H9 (cell line): ENCODE data around the gene HS2ST1. TPM values are rescaled to one million over a fixed set of nuclear protein-coding genes. Genes with fewer than 3 reads are reported as not detected.

ENCODE experiments used
- DNase-seq: peaks from one replicate; pipeline ENCODE4 v3.0.0-alpha.2; 2017
- H2AFZ ChIP-seq: one replicate; pipeline ENCODE4 v1.6.1; 2013; ENCODE audit warnings: mild to moderate bottlenecking, low read length, control low read depth, moderate library complexity
- H2AK5ac ChIP-seq: 2 replicates; pipeline ENCODE4 v1.6.1; 2013; ENCODE audit warnings: low read length, control low read depth, mixed read lengths; ENCODE audit not compliant: insufficient read length
- H2BK120ac ChIP-seq: one replicate; pipeline ENCODE4 v1.6.1; 2013; ENCODE audit warnings: low read depth, mild to moderate bottlenecking, low read length, control low read depth, inconsistent platforms; ENCODE audit not compliant: poor library complexity, severe bottlenecking
- H2BK12ac ChIP-seq: 2 replicates; pipeline ENCODE4 v1.6.1; 2013; ENCODE audit warnings: low read length, control low read depth, mixed read lengths, low read depth; ENCODE audit not compliant: insufficient read length
- H2BK15ac ChIP-seq: 2 replicates; pipeline ENCODE4 v1.6.1; 2013; ENCODE audit warnings: low read depth, low read length, control low read depth
- H2BK20ac ChIP-seq: one replicate; pipeline ENCODE4 v1.6.1; 2013; ENCODE audit warnings: low read depth, mild to moderate bottlenecking, low read length, control low read depth, inconsistent platforms; ENCODE audit not compliant: poor library complexity, severe bottlenecking
- H2BK5ac ChIP-seq: 2 replicates; pipeline ENCODE4 v1.6.1; 2013; ENCODE audit warnings: low read length, control low read depth, mixed read lengths; ENCODE audit not compliant: insufficient read length
- H3K14ac ChIP-seq: 2 replicates; pipeline ENCODE4 v1.6.1; 2013; ENCODE audit warnings: low read length, control low read depth; ENCODE audit not compliant: insufficient read depth
- H3K18ac ChIP-seq: 2 replicates; pipeline ENCODE4 v1.6.1; 2013; ENCODE audit warnings: low read depth, mild to moderate bottlenecking, mixed read lengths, low read length, control low read depth; ENCODE audit not compliant: insufficient read length
- H3K23ac ChIP-seq: 2 replicates; pipeline ENCODE4 v1.6.1; 2013; ENCODE audit warnings: low read length, control low read depth, mixed read lengths, low read depth; ENCODE audit not compliant: insufficient read length
- H3K23me2 ChIP-seq: 2 replicates; pipeline ENCODE4 v1.6.1; 2013; ENCODE audit warnings: low read depth, mild to moderate bottlenecking, mixed read lengths, low read length, control low read depth; ENCODE audit not compliant: insufficient read length, poor library complexity, severe bottlenecking
- H3K27ac ChIP-seq: 2 replicates; pipeline ENCODE4 v1.5.1; 2013; ENCODE audit warnings: low read length, control low read depth, mixed read lengths, low read depth; ENCODE audit not compliant: insufficient read length
- H3K27me3 ChIP-seq: 2 replicates; pipeline ENCODE4 v1.6.1; 2013; ENCODE audit warnings: low read length, control low read depth, inconsistent platforms; ENCODE audit not compliant: insufficient read depth
- H3K4ac ChIP-seq: 2 replicates; pipeline ENCODE4 v1.6.1; 2013; ENCODE audit warnings: low read depth, mild to moderate bottlenecking, control low read depth, inconsistent platforms, low read length, moderate library complexity
- H3K4me1 ChIP-seq: 2 replicates; pipeline ENCODE4 v1.6.1; 2013; ENCODE audit warnings: low read length, control low read depth, inconsistent platforms; ENCODE audit not compliant: insufficient read depth
- H3K4me2 ChIP-seq: 2 replicates; pipeline ENCODE4 v1.6.1; 2013; ENCODE audit warnings: low read length, control low read depth, mixed read lengths; ENCODE audit not compliant: insufficient read length, insufficient read depth
- H3K56ac ChIP-seq: 2 replicates; pipeline ENCODE4 v1.6.1; 2013; ENCODE audit warnings: low read depth, mild to moderate bottlenecking, mixed read lengths, low read length, control low read depth; ENCODE audit not compliant: insufficient read length
- H3K79me1 ChIP-seq: 2 replicates; pipeline ENCODE4 v1.6.1; 2013; ENCODE audit warnings: low read depth, mild to moderate bottlenecking, moderate library complexity, low read length, control low read depth, inconsistent platforms; ENCODE audit not compliant: insufficient read depth, poor library complexity, severe bottlenecking
- H3K79me2 ChIP-seq: 2 replicates; pipeline ENCODE4 v1.6.1; 2013; ENCODE audit warnings: low read length, control low read depth, inconsistent platforms; ENCODE audit not compliant: insufficient read depth
- H3K9ac ChIP-seq: 2 replicates; pipeline ENCODE4 v1.6.1; 2013; ENCODE audit warnings: low read length, control low read depth, mixed read lengths; ENCODE audit not compliant: insufficient read length; ENCODE audit errors: extremely low read depth
- H3K9me3 ChIP-seq: one replicate; pipeline ENCODE4 v1.6.1; 2013; ENCODE audit warnings: low read depth, low read length, inconsistent platforms; ENCODE audit not compliant: control insufficient read depth
- H3T11ph ChIP-seq: one replicate; pipeline ENCODE4 v1.6.1; 2013; ENCODE audit warnings: mild to moderate bottlenecking, low read length, control low read depth, inconsistent platforms
- H4K20me1 ChIP-seq: one replicate; pipeline ENCODE4 v1.6.1; 2013; ENCODE audit not compliant: control insufficient read depth, insufficient read length, insufficient read depth
- H4K5ac ChIP-seq: 2 replicates; pipeline ENCODE4 v1.6.1; 2013; ENCODE audit warnings: low read depth, mild to moderate bottlenecking, mixed read lengths, low read length, control low read depth; ENCODE audit not compliant: insufficient read length
- H4K8ac ChIP-seq: replicated peaks from 2 replicates; pipeline ENCODE4 v1.6.1; 2013; ENCODE audit warnings: low read length, control low read depth, mixed read lengths, low read depth; ENCODE audit not compliant: insufficient read length
- H4K91ac ChIP-seq: 2 replicates; pipeline ENCODE4 v1.6.1; 2013; ENCODE audit warnings: low read depth, mild to moderate bottlenecking, moderate library complexity, mixed read lengths, low read length, control low read depth; ENCODE audit not compliant: insufficient read length
- H3K27ac Mint-ChIP-seq, 3 experiments: 2 replicates in 2 of 3; 3 replicates in 1 of 3; pipeline ENCODE4 v1.8.0; 2020 to 2021; ENCODE audit warnings: mixed read lengths in 3 of 3, mild to moderate bottlenecking in 1 of 3, moderate library complexity in 1 of 3
- H3K27me3 Mint-ChIP-seq: 2 replicates; pipeline ENCODE4 v1.8.0; 2021; ENCODE audit warnings: low read depth, mild to moderate bottlenecking, moderate library complexity, mixed read lengths
- H3K36me3 Mint-ChIP-seq, 3 experiments: 2 replicates in 2 of 3; 3 replicates in 1 of 3; pipeline ENCODE4 v1.8.0; 2020 to 2021; ENCODE audit warnings: low read depth in 3 of 3, mixed read lengths in 3 of 3; ENCODE audit not compliant: insufficient read depth in 1 of 3
- H3K4me1 Mint-ChIP-seq, 2 experiments: 2 replicates each; pipeline ENCODE4 v1.8.0; 2020; ENCODE audit warnings: mixed read lengths in 2 of 2
- H3K4me3 Mint-ChIP-seq, 2 experiments: 2 replicates in 1 of 2; 3 replicates in 1 of 2; pipeline ENCODE4 v1.8.0; 2020 to 2021; ENCODE audit warnings: mild to moderate bottlenecking in 2 of 2, mixed read lengths in 2 of 2, moderate library complexity in 1 of 2
- H3K9me3 Mint-ChIP-seq, 2 experiments: 2 replicates in 1 of 2; 3 replicates in 1 of 2; pipeline ENCODE4 v1.8.0; 2020; ENCODE audit warnings: mild to moderate bottlenecking in 2 of 2, mixed read lengths in 2 of 2, moderate library complexity in 1 of 2
- WGBS: extraction: QIAGEN DNeasy Blood & Tissue Kit; methylation state at CpG from one replicate; pipeline ENCODE4 v1.1.7; 2013; ENCODE audit warnings: missing lambda C conversion rate, low lambda C conversion rate, mixed read lengths; ENCODE audit not compliant: insufficient read length; ENCODE audit errors: extremely low coverage; 5-methylcytosine and 5-hydroxymethylcytosine counted together
- total RNA-seq: library from RNA; stranded (reverse); gene quantifications from 2 replicates; pipeline ENCODE4 v1.2.1, GENCODE V29; 2021
- TF ChIP-seq, protein P1 (sequence below): fragments of 200-600 bp; sonication (generic); conservative IDR thresholded peaks from 3 replicates; pipeline ENCODE4 v1.8.0; 2021; ENCODE audit warnings: antibody characterized with exemption, mild to moderate bottlenecking

Gene HS2ST1
- total RNA-seq, 1 experiment from 2014 or later = 20.1 TPM

DNA sequence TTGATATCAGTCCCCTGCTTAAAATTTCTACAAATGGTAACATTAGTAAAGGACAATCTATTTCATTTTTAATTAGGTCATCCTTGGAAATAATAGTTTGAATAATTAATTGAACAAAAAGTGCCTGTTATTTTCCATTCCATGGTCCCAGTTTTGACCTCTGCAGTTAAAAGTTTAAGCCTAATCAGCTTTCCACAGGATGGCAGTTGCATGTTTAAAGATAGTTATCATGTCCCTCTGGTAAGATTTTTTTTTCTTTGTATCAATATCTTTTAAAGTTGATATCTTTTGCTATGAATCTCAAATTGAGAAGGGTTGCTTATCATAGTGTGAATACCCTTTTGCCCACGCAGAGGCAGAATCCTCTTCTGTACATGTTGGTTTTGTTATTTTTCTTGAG lies 90.4 kb downstream of the HS2ST1 start:
- Histone ChIP-seq H4K8ac (no peak overlapping the region), H2BK120ac (no peak overlapping the region), H2BK15ac (no peak overlapping the region), H3K27ac (no peak overlapping the region), H2BK5ac (no peak overlapping the region), H3K4ac (no peak overlapping the region), H4K20me1 (no peaks in the 10 kb centered on the region), H3T11ph (no peak overlapping the region), H2AFZ (no peak overlapping the region), H2BK20ac (no peak overlapping the region), H3K9ac (no peak overlapping the region), H2AK5ac (no peak overlapping the region), H3K4me2 (no peak overlapping the region), H3K14ac (no peak overlapping the region), H3K27me3 (no peaks in the 10 kb centered on the region), H2BK12ac (no peak overlapping the region), H3K23me2 (no peaks in the 10 kb centered on the region), H3K56ac (no peak overlapping the region), H3K4me1 (no peaks in the 10 kb centered on the region; the same call in 1 of the 2 replicates), H3K79me2 (no peaks in the 10 kb centered on the region; the same call in 1 of the 2 replicates), H3K79me1 (no peaks in the 10 kb centered on the region), H3K23ac (no peak overlapping the region), H3K18ac (no peak overlapping the region), H4K91ac (no peak overlapping the region), H4K5ac (no peak overlapping the region), H3K9me3 (no peaks in the 10 kb centered on the region)
- DNase-seq = no peak
- Mint-ChIP-seq H3K4me3 (no peak overlapping the region), H3K27me3 (no peaks in the 10 kb centered on the region), H3K27ac (no peak overlapping the region), H3K9me3 (peaks cover 0 to 2% of the 10 kb centered on the region in 2 experiments; a peak in 1 of 5 replicates), H3K4me1 (peaks cover 3 to 6% of the 10 kb centered on the region in 2 experiments; a peak in 3 of 4 replicates), H3K36me3 (peaks cover 0 to 6% (median 2%) of the 10 kb centered on the region in 3 experiments; a peak in 2 of 7 replicates)
- TF ChIP-seq, protein P1, sequence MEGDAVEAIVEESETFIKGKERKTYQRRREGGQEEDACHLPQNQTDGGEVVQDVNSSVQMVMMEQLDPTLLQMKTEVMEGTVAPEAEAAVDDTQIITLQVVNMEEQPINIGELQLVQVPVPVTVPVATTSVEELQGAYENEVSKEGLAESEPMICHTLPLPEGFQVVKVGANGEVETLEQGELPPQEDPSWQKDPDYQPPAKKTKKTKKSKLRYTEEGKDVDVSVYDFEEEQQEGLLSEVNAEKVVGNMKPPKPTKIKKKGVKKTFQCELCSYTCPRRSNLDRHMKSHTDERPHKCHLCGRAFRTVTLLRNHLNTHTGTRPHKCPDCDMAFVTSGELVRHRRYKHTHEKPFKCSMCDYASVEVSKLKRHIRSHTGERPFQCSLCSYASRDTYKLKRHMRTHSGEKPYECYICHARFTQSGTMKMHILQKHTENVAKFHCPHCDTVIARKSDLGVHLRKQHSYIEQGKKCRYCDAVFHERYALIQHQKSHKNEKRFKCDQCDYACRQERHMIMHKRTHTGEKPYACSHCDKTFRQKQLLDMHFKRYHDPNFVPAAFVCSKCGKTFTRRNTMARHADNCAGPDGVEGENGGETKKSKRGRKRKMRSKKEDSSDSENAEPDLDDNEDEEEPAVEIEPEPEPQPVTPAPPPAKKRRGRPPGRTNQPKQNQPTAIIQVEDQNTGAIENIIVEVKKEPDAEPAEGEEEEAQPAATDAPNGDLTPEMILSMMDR = no peak
- no CpG with 5 or more reads among the region's 1 CpG for WGBS
